Upper lobe of left lung (tissue), 6 donors: ENCODE results near the gene TGFB1. TPM values are rescaled to one million over a fixed set of nuclear protein-coding genes. Genes with fewer than 3 reads are reported as not detected.

Experiments
- ATAC-seq, 2 donors: fragments of 200-7000 bp; cut with Tn5 transposase; one replicate each; pipeline ENCODE4 v1.9.1; 2022; ENCODE audit warnings: mild to moderate bottlenecking in 2 of 2, moderate library complexity in 2 of 2; ENCODE audit not compliant: low FRiP score in 2 of 2
- DNase-seq, 2 donors: peaks; one replicate each; pipeline ENCODE4 v3.0.0-alpha.2; 2019 to 2020
- H3K27ac ChIP-seq, 4 donors: fragments of 200-600 bp; sonication (generic); one replicate each; pipeline ENCODE4 v1.5.1; 2016 to 2019
- H3K27me3 ChIP-seq, 4 donors: fragments of 200-600 bp; sonication (generic); one replicate each; pipeline ENCODE4 v1.5.1; 2017 to 2019
- H3K36me3 ChIP-seq, 4 donors: fragments of 200-600 bp; sonication (generic); one replicate each; pipeline ENCODE4 v1.5.1; 2016 to 2019
- H3K4me1 ChIP-seq, 4 donors: fragments of 200-600 bp; sonication (generic); one replicate each; pipeline ENCODE4 v1.5.1; 2018 to 2019
- H3K4me3 ChIP-seq, 4 donors: fragments of 200-600 bp; sonication (generic); one replicate each; pipeline ENCODE4 v1.5.1; 2017 to 2019; ENCODE audit warnings: mild to moderate bottlenecking in 2 of 4, moderate library complexity in 1 of 4
- H3K9me3 ChIP-seq, 4 donors: fragments of 200-600 bp; sonication (generic); one replicate each; pipeline ENCODE4 v1.5.1; 2018 to 2019
- EP300 ChIP-seq, 4 donors: sonication (generic); formaldehyde crosslinking; IDR thresholded peaks; one replicate each; pipeline ENCODE4 v1.5.1; 2017; ENCODE audit warnings: antibody characterized with exemption in 4 of 4, control low read depth in 2 of 4
- POLR2A ChIP-seq, 4 donors: fragments of 450-650 bp; IDR thresholded peaks; one replicate each; pipeline ENCODE4 v1.5.1; 2016 to 2017; ENCODE audit warnings: antibody characterized with exemption in 4 of 4, mild to moderate bottlenecking in 2 of 4
- POLR2AphosphoS5 ChIP-seq, 2 donors: sonication (generic); formaldehyde crosslinking; IDR thresholded peaks; one replicate each; pipeline ENCODE4 v1.5.1; 2017; ENCODE audit warnings: antibody characterized with exemption in 2 of 2
- WGBS, 2 donors: methylation state at CpG; one replicate each; pipeline ENCODE4 v1.1.5; 2017 to 2018; 5-methylcytosine and 5-hydroxymethylcytosine counted together
- total RNA-seq, 6 donors: library from RNA; depleted of rRNA in 4 of 6; stranded (reverse); fragments of >200 nt in 4 of 6; gene quantifications; one replicate each; pipeline versions ENCODE4 v1.1.0 to v1.2.1, GENCODE V29; 2016 to 2021
- TF ChIP-seq, protein P1 (sequence below), 6 experiments: fragments of 450-650 bp in 4 of 6; fragments of 200-600 bp in 2 of 6; sonication (generic) in 2 of 6; IDR thresholded peaks; one replicate each; pipeline ENCODE4 v1.5.1; 2016 to 2019; ENCODE audit warnings: antibody characterized with exemption in 6 of 6
- donor health status: DM: no; HTN: no; CAD: no; lungs with moderate emphysema.
- donor health status: DM: no; HTN: yes; CAD: no; lungs with severe emphysema.

The TGFB1 gene
- total RNA-seq, 6 donors from 2014 or later = 28.5 to 138 (median 76.8) TPM

DNA sequence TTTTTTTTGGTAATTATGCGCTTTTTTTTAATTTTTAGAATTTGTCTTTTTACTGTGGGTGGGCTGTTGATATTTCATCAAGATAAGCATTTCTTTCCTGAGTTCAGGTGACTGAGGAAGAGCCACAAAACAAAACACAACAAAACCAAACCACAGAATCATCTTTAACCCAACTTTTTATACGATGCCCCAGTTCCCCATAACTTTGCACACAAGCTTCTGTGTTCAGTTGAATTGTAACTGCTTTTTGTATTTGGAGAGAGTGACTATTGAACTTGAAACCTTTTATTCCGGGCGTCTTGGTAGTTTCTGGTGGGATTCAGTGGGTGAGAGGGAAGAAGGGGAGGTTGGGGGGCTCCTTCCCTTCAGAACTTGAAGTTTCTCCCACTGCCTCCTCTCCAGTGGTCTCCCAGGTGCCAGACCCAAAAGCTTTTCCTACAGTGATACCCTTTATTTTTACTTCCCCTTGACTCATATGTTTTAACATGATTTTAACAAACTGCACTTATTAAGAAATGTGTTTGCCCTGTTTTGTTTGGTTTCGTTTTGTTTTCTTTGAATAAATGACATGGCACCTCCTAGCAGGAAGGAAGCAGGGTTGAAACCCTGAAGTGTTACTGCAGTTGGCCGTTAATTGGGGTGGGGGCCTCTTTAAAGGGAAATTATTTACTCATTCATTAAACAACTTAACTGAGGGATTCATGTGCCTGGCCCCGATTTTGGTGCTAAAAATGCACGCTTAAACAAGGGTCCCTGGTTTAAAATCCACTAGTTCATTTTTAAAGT is 46.4 kb downstream of the TGFB1 start:
- peak overlapping the region; percentile 93 to 98 (median 97) for H3K27ac ChIP-seq
- H3K9me3 ChIP-seq = peaks cover 0 to 4% (median 0%) of the 10 kb centered on the region in 4 donors
- ATAC-seq (no peak), DNase-seq (no peak)
- peaks cover 41 to 58% (median 44%) of the 10 kb centered on the region in 4 donors for H3K4me1 ChIP-seq
- no peaks in the 10 kb centered on the region for H3K27me3 ChIP-seq
- TF ChIP-seq, protein P1, sequence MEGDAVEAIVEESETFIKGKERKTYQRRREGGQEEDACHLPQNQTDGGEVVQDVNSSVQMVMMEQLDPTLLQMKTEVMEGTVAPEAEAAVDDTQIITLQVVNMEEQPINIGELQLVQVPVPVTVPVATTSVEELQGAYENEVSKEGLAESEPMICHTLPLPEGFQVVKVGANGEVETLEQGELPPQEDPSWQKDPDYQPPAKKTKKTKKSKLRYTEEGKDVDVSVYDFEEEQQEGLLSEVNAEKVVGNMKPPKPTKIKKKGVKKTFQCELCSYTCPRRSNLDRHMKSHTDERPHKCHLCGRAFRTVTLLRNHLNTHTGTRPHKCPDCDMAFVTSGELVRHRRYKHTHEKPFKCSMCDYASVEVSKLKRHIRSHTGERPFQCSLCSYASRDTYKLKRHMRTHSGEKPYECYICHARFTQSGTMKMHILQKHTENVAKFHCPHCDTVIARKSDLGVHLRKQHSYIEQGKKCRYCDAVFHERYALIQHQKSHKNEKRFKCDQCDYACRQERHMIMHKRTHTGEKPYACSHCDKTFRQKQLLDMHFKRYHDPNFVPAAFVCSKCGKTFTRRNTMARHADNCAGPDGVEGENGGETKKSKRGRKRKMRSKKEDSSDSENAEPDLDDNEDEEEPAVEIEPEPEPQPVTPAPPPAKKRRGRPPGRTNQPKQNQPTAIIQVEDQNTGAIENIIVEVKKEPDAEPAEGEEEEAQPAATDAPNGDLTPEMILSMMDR (IDR thresholded peaks at IDR 0.05) = no peak
- TF ChIP-seq POLR2AphosphoS5 (IDR thresholded peaks at IDR 0.05) (no peak), POLR2A (IDR thresholded peaks at IDR 0.05) (no peak), EP300 (IDR thresholded peaks at IDR 0.05) (no peak)
- no peak overlapping the region for H3K4me3 ChIP-seq
- peaks cover 26 to 60% (median 44%) of the 10 kb centered on the region in 4 donors for H3K36me3 ChIP-seq
- WGBS, 2 donors = 43 to 49% methylated on average over 8 of the region's 8 CpGs

DNA sequence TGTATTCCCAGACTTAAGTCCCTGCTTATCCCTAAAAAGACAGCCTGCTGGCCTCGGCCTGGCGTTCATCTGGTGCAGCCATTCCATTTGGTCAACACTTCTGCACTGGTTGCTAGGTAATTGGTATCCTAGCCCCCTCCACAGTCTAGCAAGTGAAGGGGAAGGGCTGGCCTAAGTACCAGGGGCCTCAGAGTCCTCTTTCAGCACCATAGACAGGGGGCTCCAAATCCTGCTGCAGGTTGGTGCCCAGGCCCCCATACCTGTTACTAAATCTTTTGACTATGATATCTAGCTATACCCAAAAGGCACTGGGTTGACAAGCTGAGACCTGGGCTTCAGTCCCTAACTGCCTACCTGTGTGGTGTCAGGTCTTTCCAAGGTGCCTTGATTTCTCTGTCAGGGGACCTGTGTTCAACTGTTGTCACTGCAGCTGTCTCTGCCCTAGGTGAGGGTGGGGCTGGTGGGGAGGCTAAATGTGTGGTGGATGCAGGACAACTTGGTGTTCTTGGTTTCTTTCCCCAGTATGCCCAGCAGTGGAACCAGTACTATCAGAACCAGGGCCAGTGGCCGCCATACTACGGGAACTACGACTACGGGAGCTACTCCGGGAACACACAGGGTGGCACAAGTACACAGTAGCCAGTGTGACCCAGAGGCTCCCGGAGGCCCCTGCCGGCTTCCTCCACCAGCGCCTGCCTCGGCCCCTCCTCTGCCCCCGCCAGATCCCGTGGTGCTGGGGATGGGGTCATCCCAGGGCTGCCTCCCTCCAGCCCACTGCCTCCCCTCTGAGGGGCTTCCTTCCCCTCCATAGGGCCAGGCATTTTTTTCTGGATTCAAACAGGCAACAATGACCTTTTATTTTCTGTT is 47.6 kb downstream of the TGFB1 start:
- Histone ChIP-seq H3K36me3 (peaks cover 26 to 68% (median 52%) of the 10 kb centered on the region in 4 donors), H3K27me3 (no peaks in the 10 kb centered on the region), H3K4me3 (no peak overlapping the region), H3K4me1 (peaks cover 32 to 47% (median 35%) of the 10 kb centered on the region in 4 donors), H3K27ac (peak overlapping the region; percentile 68 to 98 (median 94)), H3K9me3 (peaks cover 0 to 4% (median 0%) of the 10 kb centered on the region in 4 donors)
- TF ChIP-seq, protein P1 (IDR thresholded peaks at IDR 0.05) = no peak
- TF ChIP-seq EP300 (IDR thresholded peaks at IDR 0.05) = no peak
- DNase-seq (peak in 1 of 2 donors; percentile 19), ATAC-seq (no peak)
- 70 to 84% methylated on average over 10 to 12 of the region's 13 CpGs for WGBS, 2 donors

DNA sequence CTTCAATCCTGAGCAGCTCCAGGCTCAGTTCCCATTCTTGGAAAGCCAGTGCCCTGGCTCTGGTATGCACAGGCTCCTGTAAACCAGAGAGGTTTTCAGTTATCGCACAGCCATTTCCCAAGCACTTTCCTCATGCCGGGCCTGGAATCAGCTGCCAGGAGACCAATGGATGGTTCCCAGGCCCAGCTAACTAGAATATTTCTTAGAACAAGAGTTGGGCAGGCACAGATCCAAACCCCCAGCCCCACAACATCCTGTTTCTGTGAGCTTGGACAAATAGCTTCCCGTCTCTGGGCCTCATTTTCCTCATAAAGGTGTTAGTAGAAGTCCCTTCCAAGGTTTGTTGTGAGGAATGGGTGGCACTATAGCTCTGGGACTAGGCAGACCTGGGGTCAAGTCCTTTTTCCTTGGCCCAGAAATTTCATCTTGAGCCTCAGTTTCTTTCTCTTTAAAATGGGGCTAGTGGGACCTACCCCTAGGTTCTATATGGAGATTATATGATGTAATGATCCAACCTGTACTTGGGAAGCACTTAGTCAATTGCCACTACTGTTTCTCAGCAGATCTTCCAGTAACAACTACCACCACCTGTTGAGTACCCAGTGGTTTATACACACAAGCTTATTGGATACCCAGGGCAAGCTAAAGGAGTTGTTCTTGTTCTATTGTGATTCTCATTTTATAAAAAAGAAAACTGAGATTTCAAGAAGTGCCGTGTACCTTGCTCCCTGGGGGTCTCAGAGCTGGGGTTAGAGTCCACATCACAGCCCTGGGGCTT is 48.8 kb downstream of the TGFB1 start:
- H3K4me3 ChIP-seq = no peak overlapping the region
- WGBS, 2 donors = 77% methylated on average over 4 of the region's 4 CpGs
- no peak for ATAC-seq
- H3K9me3 ChIP-seq = peaks cover 0 to under 1% (median 0%) of the 10 kb centered on the region in 4 donors
- peak overlapping the region in 2 of 4 donors; percentile 68 to 98 for H3K27ac ChIP-seq
- no peaks in the 10 kb centered on the region for H3K27me3 ChIP-seq
- peaks cover 26 to 81% (median 61%) of the 10 kb centered on the region in 4 donors for H3K36me3 ChIP-seq
- no peak for DNase-seq
- H3K4me1 ChIP-seq = peaks cover 31 to 46% (median 35%) of the 10 kb centered on the region in 4 donors
- TF ChIP-seq POLR2AphosphoS5 (IDR thresholded peaks at IDR 0.05) = no peak
- no peak for TF ChIP-seq EP300 (IDR thresholded peaks at IDR 0.05)
- no peak for TF ChIP-seq POLR2A (IDR thresholded peaks at IDR 0.05)
- TF ChIP-seq, protein P1 (IDR thresholded peaks at IDR 0.05) = no peak

DNA sequence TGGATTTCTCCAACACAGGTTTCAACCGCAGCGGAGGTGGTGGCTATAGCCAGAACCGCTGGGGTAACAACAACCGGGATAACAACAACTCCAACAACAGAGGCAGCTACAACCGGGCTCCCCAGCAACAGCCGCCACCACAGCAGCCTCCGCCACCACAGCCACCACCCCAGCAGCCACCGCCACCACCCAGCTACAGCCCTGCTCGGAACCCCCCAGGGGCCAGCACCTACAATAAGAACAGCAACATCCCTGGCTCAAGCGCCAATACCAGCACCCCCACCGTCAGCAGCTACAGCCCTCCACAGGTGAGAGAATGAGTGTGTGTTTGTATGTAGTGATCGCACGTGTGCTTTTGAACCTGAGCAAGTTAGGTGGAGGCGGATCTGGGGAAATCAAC is 49.8 kb downstream of the TGFB1 start:
- no peaks in the 10 kb centered on the region for H3K9me3 ChIP-seq
- ATAC-seq (no peak), DNase-seq (no peak)
- no peak overlapping the region for H3K4me3 ChIP-seq
- H3K27me3 ChIP-seq = no peaks in the 10 kb centered on the region
- no peak for TF ChIP-seq POLR2A (IDR thresholded peaks at IDR 0.05)
- peak overlapping the region in 2 of 4 donors; percentile 57 to 98 for H3K27ac ChIP-seq
- H3K36me3 ChIP-seq = peaks cover 26 to 90% (median 61%) of the 10 kb centered on the region in 4 donors
- WGBS, 2 donors = 83 to 89% methylated on average over 10 to 14 of the region's 14 CpGs
- H3K4me1 ChIP-seq = peaks cover 34 to 50% (median 39%) of the 10 kb centered on the region in 4 donors
